ENCODE measurements around the gene MEN1.

GRCh38 chr11:64768300-64768694, 42.1 kb downstream of the MEN1 start:
- no peak for TF ChIP-seq CTCF (optimal IDR thresholded peaks at IDR 0.05 in 1 of 3, IDR thresholded peaks at IDR 0.05 in 1 of 3, conservative IDR thresholded peaks at IDR 0.05 in 1 of 3; ENCODE audit: extremely low read depth in 1 of 3, insufficient read depth in 2 of 3, low read length in 3 of 3)
- no peak for TF ChIP-seq EZH2 (IDR thresholded peaks at IDR 0.05; ENCODE audit: low read length)

Measured in keratinocyte (primary cell).